NCI-H526 (cell line): ENCODE data around the gene CAPN15.
"Not testable (repeated sequence)": the region's sequence is repeated elsewhere in the genome, so short reads cannot be mapped to it uniquely, and the experiment has no call there.

ENCODE experiments used
- DNase-seq, 2 experiments: peaks; one replicate each; lab custom pipeline; 2025; lab: John Stamatoyannopoulos, UW

The CAPN15 gene

GRCh38 chr16:527015-527903 is at the start of gene CAPN15:
Gene CAPN15 (plus strand): TSS chr16:527712. CDS start chr16:546839, 19,127 bp downstream.
- peak; percentile 70 to 93 for DNase-seq

DNA sequence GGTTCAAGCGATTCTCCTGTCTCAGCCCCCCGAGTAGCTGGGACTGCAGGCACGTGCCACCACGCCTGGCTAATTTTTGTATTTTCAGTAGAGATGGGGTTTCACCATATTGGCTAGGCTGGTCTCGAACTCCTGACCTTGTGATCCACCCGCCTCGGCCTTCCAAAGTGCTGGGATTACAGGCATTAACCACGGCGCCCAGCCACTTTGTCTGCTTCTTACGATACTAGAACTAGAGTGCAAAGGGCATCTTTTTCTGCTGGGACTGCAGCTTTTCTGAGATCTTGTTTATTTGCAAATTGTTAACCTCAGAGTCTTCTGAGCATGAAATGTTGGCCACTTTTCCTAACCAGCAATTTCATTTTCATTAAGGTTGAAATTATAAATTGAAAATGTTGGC is 49.2 kb upstream of the CAPN15 start:
- not testable (repeated sequence) for DNase-seq

GRCh38 chr16:482468-483185 is 44.9 kb upstream of the CAPN15 start:
- no peak for DNase-seq

- no peak for DNase-seq
Observed at GRCh38 chr16:483341-484075, 44.0 kb upstream of the CAPN15 start.

GRCh38 chr16:489606-490005 is 37.9 kb upstream of the CAPN15 start:
- DNase-seq, result no peak

DNA sequence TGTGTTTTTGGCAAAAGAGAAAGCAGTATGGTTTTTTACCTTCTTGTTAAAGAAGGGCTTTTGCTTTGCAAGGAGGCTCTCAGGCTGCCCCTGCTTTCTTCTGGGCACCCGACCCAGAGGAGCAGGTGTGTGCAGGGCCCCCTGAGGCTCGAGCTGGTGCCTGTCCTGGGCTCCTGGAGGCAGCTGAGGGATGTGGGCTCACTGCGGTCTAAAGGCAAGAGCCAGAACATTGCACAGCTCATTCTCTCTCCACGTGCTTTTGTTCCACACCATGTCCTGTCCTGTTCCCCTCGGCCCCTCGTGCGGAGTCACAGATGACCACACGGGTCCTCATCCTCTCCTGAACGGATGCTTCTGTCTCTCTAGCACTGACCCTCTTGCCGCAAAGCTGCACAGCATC is 36.7 kb upstream of the CAPN15 start:
- DNase-seq, result no peak

- no peak for DNase-seq
Observed at GRCh38 chr16:491220-491919, 36.1 kb upstream of the CAPN15 start.

- no peak for DNase-seq
Observed at GRCh38 chr16:492211-492875, 35.2 kb upstream of the CAPN15 start.

DNA sequence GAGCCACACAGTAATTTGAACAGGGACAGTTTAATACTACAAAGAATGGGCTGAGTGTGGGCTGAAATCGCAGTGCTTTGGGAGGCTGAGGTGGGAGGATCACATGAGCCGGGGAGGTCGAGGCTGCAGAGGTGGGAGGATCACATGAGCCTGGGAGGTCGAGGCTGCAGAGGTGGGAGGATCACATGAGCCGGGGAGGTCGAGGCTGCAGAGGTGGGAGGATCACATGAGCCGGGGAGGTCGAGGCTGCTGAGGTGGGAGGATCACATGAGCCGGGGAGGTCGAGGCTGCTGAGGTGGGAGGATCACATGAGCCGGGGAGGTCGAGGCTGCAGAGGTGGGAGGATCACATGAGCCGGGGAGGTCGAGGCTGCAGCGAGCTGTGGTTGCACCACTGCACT is 32.8 kb upstream of the CAPN15 start:
- DNase-seq, result not testable (repeated sequence)

DNA sequence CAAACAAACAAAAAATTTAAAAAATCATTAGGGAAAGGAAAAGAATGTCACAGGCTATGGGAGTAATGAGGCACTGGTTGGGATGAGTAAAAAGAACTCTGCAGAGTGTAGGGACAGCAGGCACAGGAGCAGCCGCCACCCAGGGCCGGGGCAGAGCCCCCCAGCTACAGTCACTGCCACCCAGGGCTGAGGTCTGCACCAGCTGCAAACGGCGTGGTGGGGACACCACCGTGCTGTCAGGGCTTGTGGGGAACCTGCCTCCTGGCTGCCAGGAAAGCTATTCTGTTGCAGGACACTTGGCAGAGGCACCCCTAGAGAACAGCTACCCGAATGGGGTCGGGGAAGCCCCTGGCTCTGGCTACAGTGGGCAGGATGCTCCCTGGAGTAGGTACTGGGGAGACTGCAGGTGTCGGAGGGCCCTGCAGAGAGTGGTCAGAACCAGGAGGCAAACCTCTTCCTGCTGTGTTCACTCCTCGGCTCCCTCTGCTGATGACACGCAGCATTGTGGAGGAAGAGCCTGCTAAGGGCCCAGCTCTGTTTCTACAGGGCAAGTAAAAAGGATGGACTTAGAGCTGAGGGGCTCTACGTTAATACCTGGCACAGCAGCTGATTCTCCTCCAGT is 32.3 kb upstream of the CAPN15 start:
- peak; percentile 15 to 44 for DNase-seq

- DNase-seq, result no peak
Observed at GRCh38 chr16:496097-496886, 31.2 kb upstream of the CAPN15 start.

GRCh38 chr16:497258-497657 is 30.3 kb upstream of the CAPN15 start:
- DNase-seq, result no peak

- DNase-seq, result no peak
Observed at GRCh38 chr16:499924-500323, 27.6 kb upstream of the CAPN15 start.

- DNase-seq, result no peak
Observed at GRCh38 chr16:500709-501108, 26.8 kb upstream of the CAPN15 start.

GRCh38 chr16:502179-502943 is 25.2 kb upstream of the CAPN15 start:
- DNase-seq, result peak in 1 of 2 experiments; percentile 36

- no peak for DNase-seq
Observed at GRCh38 chr16:503150-504071, 24.1 kb upstream of the CAPN15 start.

GRCh38 chr16:505479-506245 is 21.9 kb upstream of the CAPN15 start:
- DNase-seq, result no peak

GRCh38 chr16:506246-506546 is 21.3 kb upstream of the CAPN15 start:
- no peak for DNase-seq
